ENCODE results near the gene CREB1. TPM values are rescaled to one million over a fixed set of nuclear protein-coding genes. Genes with fewer than 3 reads are reported as not detected.

CREB1 gene
- total and polyA plus RNA-seq, 9 of the 15 experiments (the other 6 are each of a cell fraction or from before 2014, with no cell fraction given) = 8.9 to 51.3 (median 19.5) TPM

- FAIRE-seq = no peak
- H3K9me1 ChIP-seq (ENCODE audit: control insufficient read depth, insufficient read depth, low read length) = no peaks in the 10 kb centered on the region
- no peak overlapping the region for H3K27ac ChIP-seq (ENCODE audit: extremely low read depth, low read depth, low read length)
- H3K4me2 ChIP-seq (ENCODE audit: insufficient read depth, low read length) = no peak overlapping the region
- in situ Hi-C loops (cut with MboI) (no loop called here), intact Hi-C loops (cut with micrococcal nuclease) (loop anchor here (10.0 kb wide), 1 partner anchor 126 kb away; the partner anchor contains the start of gene METTL21A)
- no peak overlapping the region for H2AFZ ChIP-seq (ENCODE audit: low read depth, low read length)
- no peak for DNase-seq (ENCODE audit: extremely low read depth in 1 of 4, low spot score in 3 of 4)
- H3K27me3 ChIP-seq (ENCODE audit: control insufficient read depth in 2 of 2, insufficient read depth in 2 of 2, low read length in 2 of 2) = no peaks in the 10 kb centered on the region
- no peaks in the 10 kb centered on the region for H3K79me2 ChIP-seq (ENCODE audit: control insufficient read depth, insufficient read depth, low read length)
- no peak overlapping the region for H3K9ac ChIP-seq (ENCODE audit: insufficient read depth in 1 of 2, low read depth in 2 of 2, low read length in 2 of 2)
- H3K36me3 ChIP-seq (ENCODE audit: control insufficient read depth, insufficient read depth, low read length) = no peaks in the 10 kb centered on the region
- BruUV-seq (replicated peaks) = no TSS peak
- no peaks in the 10 kb centered on the region for H4K20me1 ChIP-seq (replicated peaks; ENCODE audit: control insufficient read depth, insufficient read depth, low read length)
- ChIA-PET CTCF (ENCODE audit: low intra/inter-chr PET ratio) (no interaction called here), POLR2A (no interaction called here)
- H3K9me3 ChIP-seq (replicated peaks; ENCODE audit: control insufficient read depth, insufficient read depth, low read depth, low read length) = no peaks in the 10 kb centered on the region
- no peak for ATAC-seq
- WGBS (ENCODE audit: insufficient coverage, low coverage, missing lambda C conversion rate) = 89% methylated on average over 1 of the region's 1 CpG
- H3K4me3 ChIP-seq = no peak overlapping the region
- peaks cover 5 to 17% of the 10 kb centered on the region in 2 experiments; a peak in 3 of 5 replicates for H3K4me1 ChIP-seq (replicated peaks in 1 of 2; ENCODE audit: control insufficient read depth in 2 of 2, insufficient read depth in 2 of 2, low read length in 2 of 2)
- TF ChIP-seq CBX8 (IDR thresholded peaks at IDR 0.05; ENCODE audit: borderline replicate concordance, extremely low read depth, low read depth, low read length, poor library complexity, severe bottlenecking) (no peak), SOX6 (IDR thresholded peaks at IDR 0.05) (no peak), ZNF436 (CRISPR knock-in tag; IDR thresholded peaks at IDR 0.05) (no peak), GTF2E2 (tag; IDR thresholded peaks at IDR 0.05) (no peak), GATA2 (CRISPR knock-in tag; IDR thresholded peaks at IDR 0.05) (no peak), ZNF830 (CRISPR knock-in tag; IDR thresholded peaks at IDR 0.05) (no peak), ZNF79 (CRISPR knock-in tag; IDR thresholded peaks at IDR 0.05; ENCODE audit: low read depth) (no peak), SMARCA4 (IDR thresholded peaks at IDR 0.05) (no peak), HOXB6 (CRISPR knock-in tag; IDR thresholded peaks at IDR 0.05; ENCODE audit: borderline replicate concordance) (no peak), IRF2 (CRISPR knock-in tag; IDR thresholded peaks at IDR 0.05) (no peak), USF1 (CRISPR knock-in tag; IDR thresholded peaks at IDR 0.05) (no peak), NKRF (IDR thresholded peaks at IDR 0.05; ENCODE audit: borderline replicate concordance) (no peak), SRF (CRISPR knock-in tag; IDR thresholded peaks at IDR 0.05) (no peak), ZMIZ1 (IDR thresholded peaks at IDR 0.05; ENCODE audit: low read depth in 2 of 2, low read length in 2 of 2) (no peak), HMGXB4 (CRISPR knock-in tag; IDR thresholded peaks at IDR 0.05) (no peak), ZNF3 (CRISPR knock-in tag; IDR thresholded peaks at IDR 0.05) (no peak)
Measured at GRCh38 chr2:207499114-207499513, 30.6 kb upstream of the CREB1 start.

All from K562 (cell line).